HG03432 (cell line): ENCODE results near the gene FHOD1.
A peak's percentile ranks its signal among the peaks of the same experiment; 100 is the strongest.

Experiments used
- ATAC-seq: cut with Tn5 transposase; IDR thresholded peaks from one replicate; pipeline ENCODE4 v1.9.1; 2021; ENCODE audit warnings: mild to moderate bottlenecking, moderate library complexity; ENCODE audit not compliant: unreplicated experiment

Gene FHOD1

DNA sequence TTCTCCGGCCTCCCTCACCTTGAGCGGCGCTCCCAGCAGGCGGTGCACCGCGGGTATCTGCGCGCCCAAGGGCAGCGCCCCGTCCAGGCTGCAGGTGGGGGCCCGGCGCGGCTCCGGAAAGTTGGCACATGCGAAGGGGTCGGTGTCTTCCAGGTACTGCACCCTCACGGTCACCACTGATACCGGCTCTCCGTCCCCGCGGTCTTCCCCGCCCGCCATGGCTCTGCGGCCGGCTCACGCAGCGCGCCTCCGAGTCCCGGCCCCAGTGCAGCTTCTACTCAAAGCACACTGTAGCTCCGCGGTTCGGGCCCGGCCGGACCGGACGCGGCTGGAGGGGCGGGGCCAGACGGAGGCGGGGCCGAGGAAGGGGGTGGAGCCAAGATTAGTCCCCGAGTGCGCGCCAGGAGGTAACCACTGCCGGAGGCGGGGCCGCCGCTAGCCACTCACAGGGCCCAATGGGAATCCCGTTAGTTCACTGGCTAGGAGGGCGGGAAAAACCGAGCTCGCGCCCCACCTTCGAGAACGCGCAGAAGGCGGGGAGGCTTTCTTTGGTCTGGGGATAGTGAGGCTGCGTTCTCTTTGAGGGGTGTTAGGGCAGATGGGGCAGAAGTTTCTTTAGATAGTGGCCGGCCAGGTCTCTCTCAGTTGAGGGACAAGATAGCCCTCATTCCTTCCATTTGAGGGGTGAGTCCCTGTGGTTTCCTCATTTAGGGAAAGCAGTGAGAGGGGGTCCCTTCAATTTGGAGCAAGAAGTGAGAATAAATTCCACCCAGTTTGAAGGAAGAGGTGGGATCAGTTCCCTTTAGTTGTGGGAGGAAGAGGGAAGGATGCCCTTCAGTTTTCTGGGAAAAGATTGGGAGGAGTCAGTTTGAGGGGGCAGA, at the start of gene FHOD1:
FHOD1 (minus strand) TSS at position 290 of the 881 bp plus-strand sequence; CDS start at position 219, 71 bp downstream.
- peak; percentile 53 for ATAC-seq

- no peak for ATAC-seq
These were observed 49.1 kb upstream of the FHOD1 start for GRCh38 chr16:67296420-67296819.

- no peak for ATAC-seq
These were observed 47.7 kb upstream of the FHOD1 start for GRCh38 chr16:67294938-67295361.

DNA sequence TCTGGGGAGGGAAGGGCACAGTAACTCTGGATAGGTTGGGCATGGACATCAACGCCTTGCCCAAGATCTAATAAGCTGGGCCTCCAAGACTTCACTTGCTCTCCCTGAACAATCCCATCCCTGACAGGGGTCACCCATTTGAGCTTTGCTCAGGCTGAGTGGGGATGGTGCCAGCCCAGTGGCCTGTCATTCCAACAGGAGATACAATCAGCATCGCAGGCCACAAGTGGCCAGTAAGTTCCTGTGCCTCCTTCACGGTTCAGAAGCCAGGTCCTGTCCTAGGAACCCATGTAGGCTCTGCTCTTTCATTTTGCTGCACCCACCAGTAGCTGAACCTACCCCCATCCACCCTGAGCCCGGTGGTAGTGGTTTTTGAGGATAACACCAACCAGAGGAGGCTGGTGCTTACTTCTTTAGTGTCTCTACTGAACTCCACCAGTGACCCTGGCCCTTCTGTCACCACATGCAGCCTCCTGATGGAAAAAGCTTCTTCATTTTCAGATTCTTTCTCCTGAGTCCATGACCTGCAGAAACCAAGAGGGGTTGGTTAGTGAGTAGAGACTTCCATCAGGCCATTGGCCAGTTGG, 47.0 kb upstream of the FHOD1 start:
- ATAC-seq, result no peak

- no peak for ATAC-seq
These were observed 44.2 kb upstream of the FHOD1 start for GRCh38 chr16:67291461-67291860.

DNA sequence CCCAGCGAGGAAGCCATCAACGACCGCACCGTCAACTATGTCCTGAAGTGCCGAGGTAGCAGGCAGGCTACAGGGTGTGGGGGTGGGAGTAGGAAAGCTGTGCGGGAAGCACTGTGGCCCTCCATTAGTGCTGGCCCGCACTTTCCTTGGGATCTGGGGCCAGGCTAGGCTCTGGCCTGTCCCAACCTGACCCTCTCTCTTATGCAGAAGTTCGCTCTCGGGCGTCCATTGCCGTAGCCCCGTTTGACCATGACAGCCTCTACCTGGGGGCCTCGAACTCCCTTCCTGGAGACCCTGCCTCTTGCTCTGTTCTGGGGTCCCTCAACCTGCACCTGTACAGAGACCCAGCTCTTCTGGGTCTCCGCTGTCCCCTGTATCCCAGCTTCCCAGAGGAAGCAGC, 40.7 kb upstream of the FHOD1 start:
- ATAC-seq, result no peak

- no peak for ATAC-seq
These were observed 39.4 kb upstream of the FHOD1 start for GRCh38 chr16:67286441-67287235.

DNA sequence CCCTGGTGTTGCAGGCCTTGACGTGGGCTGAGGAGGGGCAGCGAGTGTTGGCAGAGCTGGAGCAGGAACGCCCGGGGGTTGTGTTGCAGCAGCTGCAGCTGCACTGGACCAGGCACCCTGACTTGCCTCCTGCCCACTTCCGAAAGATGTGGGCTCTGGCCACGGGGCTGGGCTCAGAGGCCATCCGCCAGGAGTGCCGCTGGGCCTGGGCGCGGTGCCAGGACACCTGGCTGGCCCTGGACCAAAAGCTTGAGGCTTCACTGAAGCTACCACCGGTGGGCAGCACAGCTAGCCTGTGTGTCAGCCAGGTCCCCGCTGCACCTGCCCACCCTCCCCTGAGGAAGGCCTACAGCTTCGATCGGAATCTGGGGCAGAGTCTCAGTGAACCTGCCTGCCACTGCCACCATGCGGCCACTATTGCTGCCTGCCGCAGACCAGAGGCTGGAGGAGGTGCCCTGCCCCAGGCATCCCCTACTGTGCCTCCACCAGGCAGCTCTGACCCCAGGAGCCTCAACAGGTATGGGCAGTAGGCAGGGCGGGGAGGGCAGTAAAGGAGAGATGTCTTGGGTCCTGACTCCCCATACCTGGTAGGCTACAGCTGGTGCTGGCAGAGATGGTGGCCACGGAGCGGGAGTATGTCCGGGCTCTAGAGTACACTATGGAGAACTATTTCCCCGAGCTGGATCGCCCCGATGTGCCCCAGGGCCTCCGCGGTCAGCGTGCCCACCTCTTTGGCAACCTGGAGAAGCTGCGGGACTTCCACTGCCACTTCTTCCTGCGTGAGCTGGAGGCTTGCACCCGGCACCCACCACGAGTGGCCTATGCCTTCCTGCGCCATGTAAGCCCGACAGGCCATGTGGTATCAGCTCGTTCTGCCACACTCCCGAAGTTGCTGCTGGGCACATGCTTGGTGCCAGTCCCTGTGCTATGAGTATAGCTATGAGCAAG, 37.7 kb upstream of the FHOD1 start:
- no peak for ATAC-seq

DNA sequence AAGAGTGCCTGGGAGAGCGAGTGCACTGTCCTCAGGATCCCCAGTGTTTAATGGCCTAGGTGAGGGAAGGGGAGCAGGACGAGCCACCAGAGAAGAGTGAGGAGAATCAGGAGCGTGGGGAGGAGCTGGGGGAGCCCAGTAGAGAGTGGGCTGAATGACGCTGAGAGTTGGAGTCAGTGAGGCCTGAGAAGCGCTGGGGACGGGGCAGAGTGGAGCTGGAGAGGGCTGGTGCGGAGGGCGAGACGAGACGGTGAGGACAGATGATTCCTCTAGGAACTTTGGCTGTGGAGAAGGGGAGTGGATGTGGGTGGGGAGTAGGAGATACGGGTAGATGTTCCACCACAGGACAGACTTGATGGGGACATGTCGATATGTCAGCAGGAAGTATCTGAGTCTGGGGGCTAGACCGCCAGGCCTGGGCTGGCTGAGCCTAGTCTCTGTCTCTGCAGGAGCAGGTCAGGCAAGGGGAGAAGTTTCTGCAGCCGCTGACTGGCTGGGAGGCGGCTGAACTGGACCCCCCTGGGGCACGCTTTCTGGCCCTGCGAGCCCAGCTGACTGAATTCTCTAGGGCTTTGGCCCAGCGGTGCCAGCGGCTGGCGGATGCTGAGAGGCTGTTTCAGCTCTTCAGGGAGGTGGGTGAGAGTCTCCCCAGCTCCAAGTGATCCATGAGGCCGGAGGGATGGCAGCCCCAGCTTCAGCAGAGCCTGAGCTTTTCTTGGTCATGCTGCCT, 36.7 kb upstream of the FHOD1 start:
- no peak for ATAC-seq

DNA sequence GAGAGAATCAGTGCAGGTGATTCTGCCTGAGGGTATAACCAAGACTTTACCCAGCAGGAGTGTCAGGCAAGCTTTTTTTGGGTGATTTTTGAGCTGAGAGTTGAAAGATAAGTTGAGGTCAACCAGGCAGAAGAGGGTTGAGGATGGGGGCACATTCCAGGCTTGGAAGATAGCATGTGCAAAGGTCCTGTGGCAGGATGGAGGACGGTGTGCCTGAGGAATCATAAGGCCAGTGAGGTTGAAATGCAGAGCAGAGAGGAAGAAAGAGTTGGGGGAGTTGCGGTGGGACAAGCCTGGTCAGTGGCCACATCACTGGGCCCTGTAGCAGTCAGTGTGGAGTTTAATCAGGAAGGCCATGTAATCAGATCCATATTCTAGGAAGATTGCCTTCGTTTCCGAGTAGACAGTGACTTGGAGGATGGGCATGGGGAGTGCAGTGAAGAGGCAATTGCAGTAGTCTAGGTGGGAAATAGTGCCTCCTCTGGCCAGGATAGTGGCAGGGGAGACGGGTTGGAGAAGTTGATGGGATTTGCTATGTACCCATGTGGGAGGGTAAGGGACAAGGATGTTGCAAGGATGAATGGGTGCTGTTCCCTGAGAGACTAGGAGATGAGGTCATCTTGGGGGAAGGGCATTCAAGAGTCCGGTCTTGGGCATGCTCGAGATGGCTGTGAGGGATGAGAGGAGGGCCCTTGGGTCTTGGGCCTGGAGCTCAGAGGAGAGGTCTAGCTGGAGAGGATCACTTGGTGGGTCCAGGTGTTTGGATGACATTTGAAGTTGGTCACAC, 36.0 kb upstream of the FHOD1 start:
- no peak for ATAC-seq

DNA sequence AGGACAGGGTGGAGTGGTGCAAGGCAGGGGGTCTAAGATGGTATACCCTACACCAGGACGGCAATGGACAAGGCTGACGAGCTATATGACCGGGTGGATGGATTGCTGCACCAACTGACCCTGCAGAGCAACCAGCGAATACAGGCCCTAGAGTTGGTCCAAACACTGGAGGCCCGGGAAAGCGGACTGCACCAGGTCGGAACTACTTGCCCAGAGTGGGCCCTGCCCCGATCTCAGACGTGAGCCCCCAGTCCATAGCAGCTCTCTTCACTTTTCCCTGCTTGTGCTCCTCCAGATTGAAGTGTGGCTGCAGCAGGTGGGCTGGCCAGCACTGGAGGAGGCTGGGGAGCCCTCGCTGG, 35.1 kb upstream of the FHOD1 start:
- ATAC-seq, result no peak

DNA sequence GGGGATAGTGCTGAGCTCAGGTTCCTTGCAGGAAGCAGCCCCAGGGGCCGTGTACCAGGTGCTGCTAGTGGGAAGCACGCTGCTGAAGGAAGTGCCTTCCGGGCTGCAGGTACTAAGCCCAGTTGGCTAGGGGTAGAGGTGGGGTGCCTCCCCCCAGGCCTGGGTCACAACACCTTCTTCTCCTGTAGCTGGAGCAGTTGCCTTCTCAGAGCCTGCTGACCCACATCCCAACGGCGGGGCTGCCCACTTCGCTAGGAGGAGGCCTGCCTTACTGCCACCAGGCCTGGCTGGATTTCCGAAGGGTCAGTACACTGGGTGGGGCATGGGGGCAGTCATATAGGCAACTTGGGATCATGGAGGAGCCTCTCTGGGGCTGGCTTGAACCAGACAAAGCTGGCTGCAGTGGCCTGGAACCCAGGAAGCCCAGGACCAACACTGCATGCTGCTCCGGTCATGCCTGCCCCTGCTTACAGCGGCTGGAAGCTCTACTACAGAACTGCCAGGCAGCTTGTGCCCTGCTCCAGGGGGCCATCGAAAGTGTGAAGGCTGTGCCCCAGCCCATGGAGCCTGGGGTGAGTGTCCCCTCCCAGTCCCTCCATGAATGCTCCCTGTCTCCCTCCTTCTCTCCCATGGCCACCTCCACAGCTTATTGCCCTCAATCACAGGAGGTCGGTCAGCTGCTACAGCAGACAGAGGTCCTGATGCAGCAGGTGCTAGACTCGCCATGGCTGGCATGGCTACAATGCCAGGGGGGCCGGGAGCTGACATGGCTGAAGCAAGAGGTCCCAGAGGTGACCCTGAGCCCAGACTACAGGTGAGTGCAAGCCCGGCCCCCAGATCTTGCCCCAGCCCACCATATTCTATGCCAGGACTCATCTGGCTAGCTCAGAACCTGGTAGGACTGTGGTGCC, 34.5 kb upstream of the FHOD1 start:
- no peak for ATAC-seq

- no peak for ATAC-seq
These were observed 33.1 kb upstream of the FHOD1 start for GRCh38 chr16:67280090-67281015.

DNA sequence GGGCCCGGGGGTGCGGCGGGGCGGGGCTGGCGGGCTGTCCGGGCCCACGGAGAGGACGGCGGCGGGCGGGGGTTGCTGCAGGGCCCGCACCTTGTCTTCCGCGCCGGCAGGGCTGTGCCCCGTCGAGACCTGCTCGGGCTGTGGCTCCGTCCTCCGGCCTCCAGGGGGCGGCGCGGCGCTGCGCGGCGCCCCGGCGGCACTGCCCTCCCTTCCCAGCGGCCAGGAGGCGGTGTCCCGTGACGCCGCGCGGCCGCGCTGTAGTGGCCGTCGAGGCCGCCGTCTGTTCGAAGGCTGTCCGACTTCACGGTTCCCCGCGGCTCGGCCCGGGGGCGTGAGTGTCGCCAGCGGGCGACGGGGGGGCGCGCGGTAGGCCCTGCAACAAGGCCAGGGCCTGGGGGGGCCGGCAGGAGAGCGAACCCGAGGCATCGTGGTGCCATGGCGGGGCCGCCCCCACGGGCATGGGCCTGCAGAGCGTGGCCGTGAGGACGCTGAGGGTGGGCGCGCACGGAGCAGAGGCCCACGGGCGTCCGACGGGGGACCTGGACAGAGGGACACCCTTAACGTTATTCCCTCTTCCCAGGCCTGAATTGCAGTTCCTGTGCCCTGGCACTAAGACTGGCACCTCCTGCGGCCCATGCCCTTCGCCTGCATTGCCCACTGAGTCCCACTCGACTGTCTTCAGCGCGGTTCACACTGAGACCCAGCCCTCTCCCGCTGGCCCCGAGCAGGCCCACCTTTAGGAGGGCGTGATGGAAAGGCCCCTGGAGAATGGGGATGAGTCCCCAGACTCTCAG, 32.2 kb upstream of the FHOD1 start, which contains the start of gene PLEKHG4:
PLEKHG4 (plus strand) TSS at position 237 of the 794 bp plus-strand sequence; CDS start at position 750, 513 bp downstream.
- ATAC-seq, result peak; percentile 88

- ATAC-seq, result peak; percentile 47
These were observed 31.6 kb upstream of the FHOD1 start for GRCh38 chr16:67278773-67279295.
